NB4 (cell line): ENCODE data around the gene FAN1.
"Not testable (repeated sequence)": the region's sequence is repeated elsewhere in the genome, so short reads cannot be mapped to it uniquely, and the experiment has no call there.

Experiments used
- DNase-seq: peaks from one replicate; pipeline ENCODE4 v3.0.0; 2010; ENCODE audit warnings: low read depth
- H3K4me3 ChIP-seq: one replicate; pipeline ENCODE4 v1.5.1; 2011; ENCODE audit warnings: mild to moderate bottlenecking, low read depth, low read length, moderate library complexity
- CTCF ChIP-seq: IDR thresholded peaks from one replicate; pipeline ENCODE4 v1.5.1; 2012; ENCODE audit warnings: low read depth, low read length
- MAX ChIP-seq: IDR thresholded peaks from 2 replicates; pipeline ENCODE4 v1.6.1; 2011; ENCODE audit warnings: low read depth, low read length
- MYC ChIP-seq: IDR thresholded peaks from 2 replicates; pipeline ENCODE4 v1.6.1; 2011; ENCODE audit warnings: low read depth, low read length
- POLR2A ChIP-seq: IDR thresholded peaks from 2 replicates; pipeline ENCODE4 v1.6.1; 2011; ENCODE audit warnings: mild to moderate bottlenecking; ENCODE audit not compliant: insufficient read length; ENCODE audit errors: extremely low read depth

Gene FAN1

GRCh38 chr15:30877070-30877469, 26.6 kb upstream of the FAN1 start:
- H3K4me3 ChIP-seq, result no peak overlapping the region
- TF ChIP-seq POLR2A (no peak), CTCF (no peak), MYC (no peak), MAX (no peak)
- no peak for DNase-seq

GRCh38 chr15:30878515-30878914, 25.2 kb upstream of the FAN1 start:
- no peak for DNase-seq
- no peak for TF ChIP-seq POLR2A
- no peak for TF ChIP-seq MYC
- no peak for TF ChIP-seq CTCF
- no peak for TF ChIP-seq MAX
- no peak overlapping the region for H3K4me3 ChIP-seq

- H3K4me3 ChIP-seq, result no peak overlapping the region
- peak; percentile 34 for DNase-seq
- TF ChIP-seq MYC, result no peak
These were observed 20.8 kb upstream of the FAN1 start for GRCh38 chr15:30882849-30883433.

- not testable (repeated sequence) for H3K4me3 ChIP-seq, DNase-seq
These were observed 20.0 kb upstream of the FAN1 start for GRCh38 chr15:30883666-30884065.

GRCh38 chr15:30885814-30886213, 17.9 kb upstream of the FAN1 start:
- no peak for TF ChIP-seq POLR2A
- no peak for TF ChIP-seq MYC
- no peak for TF ChIP-seq CTCF
- no peak for TF ChIP-seq MAX
- H3K4me3 ChIP-seq, result no peak overlapping the region
- peak; percentile 27 for DNase-seq

GRCh38 chr15:30889196-30889595, 14.5 kb upstream of the FAN1 start:
- H3K4me3 ChIP-seq, result no peak overlapping the region
- DNase-seq, result no peak
- TF ChIP-seq CTCF, result no peak
- no peak for TF ChIP-seq MAX
- TF ChIP-seq POLR2A, result no peak
- no peak for TF ChIP-seq MYC

GRCh38 chr15:30895461-30896210, 8.1 kb upstream of the FAN1 start:
- TF ChIP-seq MAX, result no peak
- no peak for TF ChIP-seq CTCF
- no peak for TF ChIP-seq POLR2A
- TF ChIP-seq MYC, result no peak
- H3K4me3 ChIP-seq, result no peak overlapping the region
- no peak for DNase-seq
